PC-9 (cell line): Measurements from ENCODE around the gene GABRB1. TPM values are rescaled to one million over a fixed set of nuclear protein-coding genes. Genes with fewer than 3 reads are reported as not detected.

ENCODE experiments used
- BruUV-seq: library from RNA; stranded (reverse); fragments of 400-500 nt; replicated peaks from 2 replicates; lab custom pipeline; 2021; lab: Mats Ljungman, UMichigan
- CTCF ChIA-PET: fragments of 300-600 bp; sonication (Branson Sonifier 250); formaldehyde crosslinking; loops from one replicate; lab custom pipeline; 2022; ENCODE audit warnings: antibody characterized with exemption; lab: Charles Lee
- POLR2A ChIA-PET: fragments of 300-600 bp; sonication (Branson Sonifier 250); formaldehyde crosslinking; loops from one replicate; lab custom pipeline; 2022; ENCODE audit warnings: antibody characterized with exemption; ENCODE audit not compliant: unreplicated experiment; lab: Charles Lee
- DNase-seq, 2 experiments: peaks; one replicate each; pipeline versions ENCODE4 v3.0.0 to v3.0.0-alpha.2; 2015 to 2022; ENCODE audit warnings: mixed read lengths in 1 of 2
- H2AFZ ChIP-seq: fragments of 200-600 bp; sonication (generic); 2 replicates; pipeline ENCODE4 v1.8.1; 2017; ENCODE audit warnings: antibody characterized with exemption
- H3F3A ChIP-seq: fragments of 200-600 bp; sonication (generic); 2 replicates; pipeline ENCODE4 v1.8.1; 2017; ENCODE audit warnings: antibody characterized with exemption, mild to moderate bottlenecking, low read depth; ENCODE audit not compliant: insufficient read depth
- H3K27ac ChIP-seq: fragments of 200-600 bp; sonication (generic); 2 replicates; pipeline ENCODE4 v1.6.1; 2016; ENCODE audit warnings: mixed run types
- H3K27me3 ChIP-seq: fragments of 200-600 bp; sonication (generic); 2 replicates; pipeline ENCODE4 v1.6.1; 2016; ENCODE audit warnings: low read depth, mixed run types; ENCODE audit not compliant: insufficient read depth
- H3K36me3 ChIP-seq: fragments of 200-600 bp; sonication (generic); 2 replicates; pipeline ENCODE4 v1.6.1; 2016; ENCODE audit warnings: low read depth, mixed run types
- H3K4me1 ChIP-seq: fragments of 200-600 bp; sonication (generic); replicated peaks from 2 replicates; pipeline ENCODE4 v1.6.1; 2016; ENCODE audit warnings: mixed run types; ENCODE audit not compliant: insufficient read depth
- H3K4me2 ChIP-seq: fragments of 200-600 bp; sonication (generic); 2 replicates; pipeline ENCODE4 v1.6.1; 2017; ENCODE audit warnings: mixed run types
- H3K4me3 ChIP-seq: fragments of 200-600 bp; sonication (generic); 2 replicates; pipeline ENCODE4 v1.6.1; 2016; ENCODE audit warnings: mixed run types
- H3K79me2 ChIP-seq: fragments of 200-600 bp; sonication (generic); 2 replicates; pipeline ENCODE4 v1.6.1; 2017; ENCODE audit warnings: low read depth, mixed run types
- H3K9me2 ChIP-seq: fragments of 200-600 bp; sonication (generic); 2 replicates; pipeline ENCODE4 v1.8.1; 2017; ENCODE audit warnings: mild to moderate bottlenecking; ENCODE audit not compliant: insufficient read depth
- H3K9me3 ChIP-seq: fragments of 200-600 bp; sonication (generic); 2 replicates; pipeline ENCODE4 v1.8.1; 2016; ENCODE audit warnings: low read depth; ENCODE audit not compliant: insufficient read depth
- H4K20me1 ChIP-seq: fragments of 200-600 bp; sonication (generic); 2 replicates; pipeline ENCODE4 v1.8.1; 2017; ENCODE audit not compliant: insufficient read depth
- CTCF ChIP-seq: fragments of 200-600 bp; sonication (generic); conservative IDR thresholded peaks from 2 replicates; pipeline ENCODE4 v1.6.1; 2017; ENCODE audit warnings: mixed run types, antibody characterized with exemption, mild to moderate bottlenecking, moderate library complexity
- EZH2 ChIP-seq: fragments of 200-600 bp; sonication (generic); IDR thresholded peaks from 2 replicates; pipeline ENCODE4 v1.8.0; 2017; ENCODE audit warnings: antibody characterized with exemption, low read depth
- intact Hi-C: fragments of 100-400 bp; cut with micrococcal nuclease; formaldehyde crosslinking; loops from one replicate; pipeline ENCODE4 v1.10.0; 2022; ENCODE audit not compliant: unreplicated experiment
- total RNA-seq: library from RNA; stranded (reverse); gene quantifications from 2 replicates; pipeline ENCODE4 v1.2.3, GENCODE V29; 2021

The GABRB1 gene
- total RNA-seq, 1 experiment from 2014 or later: not detected

GRCh38 chr4:47391256-47391655, 359.9 kb downstream of the GABRB1 start:
- Histone ChIP-seq H3K9me2 (peaks cover 5% of the 10 kb centered on the region; the same call in 1 of the 2 replicates), H3K4me3 (no peak overlapping the region), H3K27ac (no peak overlapping the region), H3K79me2 (no peaks in the 10 kb centered on the region), H4K20me1 (no peaks in the 10 kb centered on the region; the same call in 1 of the 2 replicates), H2AFZ (no peak overlapping the region), H3K9me3 (no peaks in the 10 kb centered on the region), H3K27me3 (no peaks in the 10 kb centered on the region), H3F3A (no peaks in the 10 kb centered on the region), H3K4me2 (no peak overlapping the region), H3K4me1 (no peaks in the 10 kb centered on the region), H3K36me3 (no peaks in the 10 kb centered on the region)
- ChIA-PET POLR2A (no interaction called here), CTCF (no interaction called here)
- TF ChIP-seq EZH2: no peak
- no peak for TF ChIP-seq CTCF
- DNase-seq: no peak
- intact Hi-C loops: no loop called here
- no TSS peak for BruUV-seq

GRCh38 chr4:47406408-47406807, 375.0 kb downstream of the GABRB1 start:
- H2AFZ ChIP-seq: no peak overlapping the region; the same call in 1 of the 2 replicates
- H4K20me1 ChIP-seq: no peaks in the 10 kb centered on the region
- H3F3A ChIP-seq: no peaks in the 10 kb centered on the region
- no peak overlapping the region for H3K4me2 ChIP-seq
- H3K27ac ChIP-seq: no peak overlapping the region
- POLR2A ChIA-PET: no interaction called here
- DNase-seq: no peak
- no peak for TF ChIP-seq EZH2
- no TSS peak for BruUV-seq
- no peaks in the 10 kb centered on the region for H3K36me3 ChIP-seq
- 0 out of 2 replicates have a peak, but pooled peaks cover 4% of the 10 kb centered on the region for H3K4me1 ChIP-seq
- H3K27me3 ChIP-seq: no peaks in the 10 kb centered on the region
- no peaks in the 10 kb centered on the region for H3K9me3 ChIP-seq
- no peak overlapping the region for H3K4me3 ChIP-seq
- intact Hi-C loops: no loop called here
- CTCF ChIA-PET: no interaction called here
- no peaks in the 10 kb centered on the region for H3K79me2 ChIP-seq
- H3K9me2 ChIP-seq: peaks cover 6% of the 10 kb centered on the region

- no peak overlapping the region for H3K27ac ChIP-seq
- no peaks in the 10 kb centered on the region for H3K9me3 ChIP-seq
- TF ChIP-seq EZH2 (no peak), CTCF (no peak)
- DNase-seq: peak in 1 of 2 experiments; percentile 36
- peaks cover 1% of the 10 kb centered on the region; the same call in 1 of the 2 replicates for H3K9me2 ChIP-seq
- no peaks in the 10 kb centered on the region for H3K79me2 ChIP-seq
- no peaks in the 10 kb centered on the region for H3F3A ChIP-seq
- intact Hi-C loops: no loop called here
- no peak overlapping the region for H3K4me2 ChIP-seq
- no peaks in the 10 kb centered on the region for H4K20me1 ChIP-seq
- no peak overlapping the region for H3K4me3 ChIP-seq
- no TSS peak for BruUV-seq
- peak overlapping the region; percentile 9; the same call in 1 of the 2 replicates for H2AFZ ChIP-seq
- H3K27me3 ChIP-seq: no peaks in the 10 kb centered on the region
- H3K4me1 ChIP-seq: 0 out of 2 replicates have a peak, but pooled peaks cover 4% of the 10 kb centered on the region
- ChIA-PET CTCF (no interaction called here), POLR2A (no interaction called here)
- H3K36me3 ChIP-seq: 0 out of 2 replicates have a peak, but pooled peaks cover 3% of the 10 kb centered on the region
These were observed 378.9 kb downstream of the GABRB1 start for GRCh38 chr4:47410271-47410670.

GRCh38 chr4:47413521-47413920, 382.2 kb downstream of the GABRB1 start:
- no peak for DNase-seq

More at GRCh38 chr4:47413521-47413920, 382.2 kb downstream of the GABRB1 start:
- Histone ChIP-seq H3K9me3 (no peaks in the 10 kb centered on the region), H3K9me2 (no peaks in the 10 kb centered on the region), H3K4me1 (0 out of 2 replicates have a peak, but pooled peaks cover 4% of the 10 kb centered on the region), H3K27me3 (no peaks in the 10 kb centered on the region), H3K79me2 (no peaks in the 10 kb centered on the region), H3F3A (no peaks in the 10 kb centered on the region), H4K20me1 (no peaks in the 10 kb centered on the region), H3K27ac (no peak overlapping the region), H3K4me2 (no peak overlapping the region), H2AFZ (peak overlapping the region; percentile 17; the same call in 1 of the 2 replicates), H3K4me3 (no peak overlapping the region), H3K36me3 (0 out of 2 replicates have a peak, but pooled peaks cover 3% of the 10 kb centered on the region)
- POLR2A ChIA-PET: no interaction called here
- intact Hi-C loops: no loop called here
- TF ChIP-seq CTCF (no peak), EZH2 (no peak)
- CTCF ChIA-PET: no interaction called here
- BruUV-seq: no TSS peak
